Natural killer cell (primary cell): Measurements from ENCODE around the gene MAN2A2. TPM values are rescaled to one million over a fixed set of nuclear protein-coding genes. Genes with fewer than 3 reads are reported as not detected.

Source experiments
- ATAC-seq, 3 donors: fragments of 150-1000 bp in 2 of 3; fragments of 200-7000 bp in 1 of 3; cut with Tn5 transposase; 1 replicate in 1 of 3; 2 replicates in 2 of 3; pipeline ENCODE4 v1.10.0; 2021; ENCODE audit warnings: mild to moderate bottlenecking in 2 of 3, moderate library complexity in 2 of 3
- DNase-seq, 2 donors: peaks; one replicate each; pipeline versions ENCODE4 v3.0.0 to v3.0.0-alpha.2; 2013 to 2021; ENCODE audit warnings: mixed read lengths in 1 of 2
- H3K27ac ChIP-seq: one replicate; pipeline ENCODE4 v1.5.1; 2013; ENCODE audit warnings: mild to moderate bottlenecking, low read length
- H3K27me3 ChIP-seq: one replicate; pipeline ENCODE4 v1.6.1; 2013; ENCODE audit warnings: low read length; ENCODE audit not compliant: control insufficient read depth, insufficient read depth
- H3K36me3 ChIP-seq: one replicate; pipeline ENCODE4 v1.6.1; 2013; ENCODE audit warnings: low read length; ENCODE audit not compliant: control insufficient read depth, insufficient read depth
- H3K4me1 ChIP-seq: one replicate; pipeline ENCODE4 v1.6.1; 2013; ENCODE audit warnings: low read length; ENCODE audit not compliant: control insufficient read depth, insufficient read depth
- H3K4me3 ChIP-seq: one replicate; pipeline ENCODE4 v1.5.1; 2013; ENCODE audit warnings: low read length
- H3K9me3 ChIP-seq: one replicate; pipeline ENCODE4 v1.6.1; 2013; ENCODE audit warnings: low read length; ENCODE audit not compliant: control insufficient read depth, insufficient read depth
- H3K27ac Mint-ChIP-seq, 2 donors: one replicate each; pipeline ENCODE4 v1.8.0; 2022; ENCODE audit warnings: mild to moderate bottlenecking in 2 of 2, mixed read lengths in 2 of 2, moderate library complexity in 1 of 2
- H3K27me3 Mint-ChIP-seq, 2 donors: one replicate each; pipeline ENCODE4 v1.8.0; 2022; ENCODE audit warnings: low read depth in 2 of 2, mixed read lengths in 2 of 2
- H3K36me3 Mint-ChIP-seq: one replicate; pipeline ENCODE4 v1.8.0; 2022; ENCODE audit warnings: mixed read lengths
- H3K4me1 Mint-ChIP-seq, 2 donors: one replicate each; pipeline ENCODE4 v1.8.0; 2022; ENCODE audit warnings: mixed read lengths in 2 of 2
- H3K4me3 Mint-ChIP-seq: one replicate; pipeline ENCODE4 v1.8.0; 2022; ENCODE audit warnings: mild to moderate bottlenecking, moderate library complexity, mixed read lengths
- H3K9me3 Mint-ChIP-seq, 2 donors: one replicate each; pipeline ENCODE4 v1.8.0; 2022; ENCODE audit warnings: mixed read lengths in 2 of 2
- CTCF ChIP-seq: fragments of 200-600 bp; IDR thresholded peaks from one replicate; pipeline ENCODE4 v1.8.0; 2022; ENCODE audit warnings: antibody characterized with exemption
- WGBS: methylation state at CpG from one replicate; pipeline ENCODE4 v1.1.7; 2013; ENCODE audit warnings: missing lambda C conversion rate; ENCODE audit not compliant: insufficient coverage; 5-methylcytosine and 5-hydroxymethylcytosine counted together
- intact Hi-C: fragments of 100-400 bp; cut with micrococcal nuclease; formaldehyde crosslinking; loops from one replicate; pipeline ENCODE4 v1.14.2; 2022
- total RNA-seq, 4 donors: library from RNA; stranded (reverse); fragments of 120-200 nt in 1 of 4; gene quantifications; one replicate each; pipeline versions ENCODE4 v1.2.3 to v1.2.4, GENCODE V29; 2013 to 2022

Gene MAN2A2
- total RNA-seq, 3 donors from 2014 or later (not counting 1 experiment from before 2014, with no cell fraction given) = 158 to 200 (median 177) TPM

GRCh38 chr15:90946538-90946937, 43.4 kb downstream of the MAN2A2 start:
- intact Hi-C loops = no loop called here
- peaks cover 78% of the 10 kb centered on the region for H3K36me3 ChIP-seq
- no peaks in the 10 kb centered on the region for H3K4me1 ChIP-seq
- no peak overlapping the region for H3K27ac Mint-ChIP-seq
- H3K4me3 Mint-ChIP-seq = no peak overlapping the region
- H3K4me1 Mint-ChIP-seq = no peaks in the 10 kb centered on the region
- no peaks in the 10 kb centered on the region for H3K27me3 ChIP-seq
- H3K9me3 Mint-ChIP-seq = no peaks in the 10 kb centered on the region
- H3K4me3 ChIP-seq = no peak overlapping the region
- H3K36me3 Mint-ChIP-seq = no peaks in the 10 kb centered on the region
- 98% methylated on average over 16 of the region's 16 CpGs for WGBS
- H3K27ac ChIP-seq = no peak overlapping the region
- no peaks in the 10 kb centered on the region for H3K9me3 ChIP-seq
- ATAC-seq (no peak), DNase-seq (no peak)
- no peaks in the 10 kb centered on the region for H3K27me3 Mint-ChIP-seq
- no peak for TF ChIP-seq CTCF

- H3K27me3 Mint-ChIP-seq = no peaks in the 10 kb centered on the region
- H3K4me3 ChIP-seq = no peak overlapping the region
- ATAC-seq = peak in 1 of 3 donors; percentile 3
- no peaks in the 10 kb centered on the region for H3K27me3 ChIP-seq
- no peaks in the 10 kb centered on the region for H3K9me3 Mint-ChIP-seq
- DNase-seq = no peak
- no peak for TF ChIP-seq CTCF
- H3K4me3 Mint-ChIP-seq = no peak overlapping the region
- H3K4me1 ChIP-seq = no peaks in the 10 kb centered on the region
- H3K27ac ChIP-seq = no peak overlapping the region
- H3K36me3 ChIP-seq = peaks cover 79% of the 10 kb centered on the region
- H3K36me3 Mint-ChIP-seq = no peaks in the 10 kb centered on the region
- 90% methylated on average over 8 of the region's 8 CpGs for WGBS
- no peak overlapping the region for H3K27ac Mint-ChIP-seq
- H3K4me1 Mint-ChIP-seq = no peaks in the 10 kb centered on the region
- intact Hi-C loops = no loop called here
- no peaks in the 10 kb centered on the region for H3K9me3 ChIP-seq
These were observed 44.0 kb downstream of the MAN2A2 start for GRCh38 chr15:90946941-90947576.

- Mint-ChIP-seq H3K4me1 (no peaks in the 10 kb centered on the region), H3K4me3 (no peak overlapping the region), H3K36me3 (no peaks in the 10 kb centered on the region), H3K9me3 (no peaks in the 10 kb centered on the region), H3K27me3 (no peaks in the 10 kb centered on the region), H3K27ac (no peak overlapping the region)
- TF ChIP-seq CTCF = no peak
- DNase-seq = no peak
- Histone ChIP-seq H3K4me3 (no peak overlapping the region), H3K36me3 (peaks cover 74% of the 10 kb centered on the region), H3K27me3 (no peaks in the 10 kb centered on the region), H3K27ac (no peak overlapping the region), H3K9me3 (no peaks in the 10 kb centered on the region), H3K4me1 (no peaks in the 10 kb centered on the region)
- WGBS = 93% methylated on average over 18 of the region's 18 CpGs
- ATAC-seq = no peak
- intact Hi-C loops = no loop called here
These were observed 44.7 kb downstream of the MAN2A2 start for GRCh38 chr15:90947577-90948357.
